Ovary (tissue), 3 donors: ENCODE results near the gene THPO.

Source experiments
- CTCF ChIP-seq, 3 donors: fragments of 450-650 bp in 2 of 3; fragments of 200-600 bp in 1 of 3; IDR thresholded peaks; one replicate each; pipeline versions ENCODE4 v1.5.1 to v1.8.0; 2016 to 2022; ENCODE audit warnings: antibody characterized with exemption in 3 of 3, mild to moderate bottlenecking in 1 of 3
- POLR2A ChIP-seq: fragments of 450-650 bp; IDR thresholded peaks from one replicate; pipeline ENCODE4 v1.6.1; 2017; ENCODE audit warnings: antibody characterized with exemption, mild to moderate bottlenecking, moderate library complexity
- donor health status: DM: no; HTN: no; CAD: no.

DNA sequence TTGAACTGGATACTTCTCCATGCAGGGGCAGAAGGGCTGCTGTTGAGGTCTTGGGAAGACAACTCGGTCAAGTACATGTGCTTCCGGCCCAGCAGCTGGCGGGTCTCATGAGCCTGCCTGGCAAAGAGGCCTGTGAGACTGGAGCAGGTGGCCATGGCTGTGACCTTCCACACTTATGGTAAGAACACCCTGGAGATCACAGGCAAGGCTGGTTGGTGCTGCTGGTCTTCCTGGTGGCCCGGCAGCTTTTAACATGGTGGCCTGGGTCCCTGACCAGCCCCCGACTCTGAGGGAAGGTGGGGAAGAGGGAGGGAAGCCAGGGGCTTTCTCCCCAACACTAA is 17.3 kb upstream of the THPO start:
- no peak for TF ChIP-seq CTCF (IDR thresholded peaks at IDR 0.05)
- TF ChIP-seq POLR2A, result no peak
